ENCODE data around the gene CPVL.

CPVL gene

GRCh38 chr7:29154076-29154475 is 7.7 kb upstream of the CPVL start:
- DNase-seq = no peak

- DNase-seq = no peak
These were observed 4.5 kb upstream of the CPVL start for GRCh38 chr7:29150856-29151255.

- DNase-seq = no peak
These were observed 2.7 kb upstream of the CPVL start for GRCh38 chr7:29149036-29149435.

- no peak for DNase-seq
These were observed 1.5 kb upstream of the CPVL start for GRCh38 chr7:29147821-29148220.

GRCh38 chr7:29146888-29147609 is 712 bp upstream of the CPVL start:
- DNase-seq = no peak

GRCh38 chr7:29145553-29146056 is 732 bp downstream of the CPVL start:
- DNase-seq = no peak

GRCh38 chr7:29143751-29144150 is 2.6 kb downstream of the CPVL start:
- DNase-seq = no peak

GRCh38 chr7:29142021-29142727 is 4.2 kb downstream of the CPVL start:
- no peak for DNase-seq

GRCh38 chr7:29140873-29141468 is 5.4 kb downstream of the CPVL start:
- DNase-seq = peak in 1 of 2 donors; percentile 6

- no peak for DNase-seq
These were observed 6.5 kb downstream of the CPVL start for GRCh38 chr7:29139796-29140195.

- no peak for DNase-seq
These were observed 7.1 kb downstream of the CPVL start for GRCh38 chr7:29139191-29139590.

GRCh38 chr7:29138588-29138987 is 7.7 kb downstream of the CPVL start:
- no peak for DNase-seq

GRCh38 chr7:29135846-29136245 is 10.5 kb downstream of the CPVL start:
- DNase-seq = no peak

GRCh38 chr7:29132980-29133379 is 13.4 kb downstream of the CPVL start:
- no peak for DNase-seq

- no peak for DNase-seq
These were observed 14.7 kb downstream of the CPVL start for GRCh38 chr7:29131678-29132077.

GRCh38 chr7:29130096-29130495 is 16.2 kb downstream of the CPVL start:
- no peak for DNase-seq

GRCh38 chr7:29127527-29127926 is 18.8 kb downstream of the CPVL start:
- no peak for DNase-seq

GRCh38 chr7:29126804-29127203 is 19.5 kb downstream of the CPVL start:
- DNase-seq = no peak

GRCh38 chr7:29123626-29124190 is 22.6 kb downstream of the CPVL start:
- DNase-seq = no peak

- no peak for DNase-seq
These were observed 23.6 kb downstream of the CPVL start for GRCh38 chr7:29122759-29123158.

GRCh38 chr7:29122081-29122480 is 24.3 kb downstream of the CPVL start:
- DNase-seq = no peak

GRCh38 chr7:29120955-29121354 is 25.4 kb downstream of the CPVL start:
- no peak for DNase-seq

- no peak for DNase-seq
These were observed 26.8 kb downstream of the CPVL start for GRCh38 chr7:29119538-29119937.
